Heart left ventricle (tissue), 13 donors: ENCODE measurements around the gene FBH1.

Experiments
- POLR2A ChIP-seq, 2 donors: fragments of 450-650 bp; IDR thresholded peaks; one replicate each; pipeline ENCODE4 v1.6.1; 2017; ENCODE audit warnings: antibody characterized with exemption in 2 of 2, mild to moderate bottlenecking in 2 of 2, moderate library complexity in 2 of 2
- TF ChIP-seq, protein P1 (sequence below), 12 donors: fragments of 200-600 bp; sonication (generic) in 4 of 12; IDR thresholded peaks; one replicate each; pipeline versions ENCODE4 v1.5.0 to v1.8.0; 2018 to 2022; ENCODE audit warnings: antibody characterized with exemption in 12 of 12, mild to moderate bottlenecking in 5 of 12
- donor health status: ischemic (EF 13 %, LVEDD 7.1; RV severe dilation, severe dysfunction).
- donor health status: DM: no; HTN: yes; CAD: no.
- donor health status: DM: no; HTN: no; CAD: no.
- donor health status: ischemic (EF 25% LVEDD 6.9; RV normal size, moderate dysfunction).
- donor health status: ischemic (EF 25% LVEDD 5.7; RV mildly dilated, moderate dysfunction).
- donor health status: ischemic (EF 35%, LVEDD 5.7; RV mildly dilated, moderate dysfunction).
- donor health status: nonischemic (EF 11% LVEDD 7.7; RV severe dilation, severe dysfunction).
- donor health status: DM: yes; HTN: yes; CAD: no.
- donor health status: PGD.
- donor health status: ischemic (EF 29% LVEDD 5.4; RV normal size, mild dysfunction).
- donor health status: nonischemic (EF 23%, LVEDD 6.1; RV moderate dilation, normal function).

DNA sequence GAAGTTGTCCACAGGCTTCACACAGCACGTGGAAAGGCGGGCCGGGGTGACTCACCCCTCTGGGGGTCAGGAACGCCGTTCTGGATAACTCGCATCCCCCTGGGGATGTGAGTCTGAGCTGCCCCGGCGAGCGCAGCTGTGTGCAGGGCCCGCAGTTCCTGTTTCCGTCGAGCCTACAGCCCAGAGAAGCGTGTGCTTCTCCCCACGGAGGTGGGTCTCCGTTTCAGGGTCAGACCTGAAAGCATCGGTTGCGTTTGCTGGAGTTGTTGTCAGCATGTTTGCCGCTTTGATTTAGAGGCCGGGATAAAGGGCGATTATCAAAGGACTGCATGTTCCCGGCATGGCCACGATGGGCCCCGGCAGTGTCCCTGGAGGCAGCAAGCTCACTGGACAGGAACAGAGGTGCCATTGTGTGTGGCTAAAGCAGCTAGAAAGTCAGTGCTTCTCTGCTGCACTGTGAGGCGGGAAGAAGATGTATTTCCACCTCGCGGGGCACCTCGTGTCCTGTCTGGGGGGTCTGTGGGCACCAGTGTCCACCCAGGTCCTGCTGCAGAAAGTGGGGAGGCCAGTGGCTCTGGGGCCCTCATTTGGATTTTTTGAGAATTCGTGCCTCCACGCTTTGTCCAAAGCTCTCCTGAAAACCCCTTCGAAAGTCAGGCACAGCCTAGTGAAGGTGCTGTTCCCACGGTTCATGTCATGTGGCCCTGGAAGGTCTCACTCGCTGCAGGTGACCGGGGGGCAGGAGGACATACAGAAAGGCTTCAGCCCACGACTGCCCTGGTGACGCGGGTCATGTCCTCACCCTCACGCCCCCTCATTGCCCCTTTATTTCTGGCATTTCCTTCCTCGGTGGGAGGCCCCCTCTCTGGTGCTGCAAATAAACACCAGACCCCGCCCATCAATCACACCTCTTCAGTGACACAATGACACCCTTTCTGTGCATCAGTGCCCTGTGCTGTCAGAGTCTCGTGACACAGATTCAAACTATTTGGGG, 49.4 kb upstream of the FBH1 start:
- TF ChIP-seq, protein P1, sequence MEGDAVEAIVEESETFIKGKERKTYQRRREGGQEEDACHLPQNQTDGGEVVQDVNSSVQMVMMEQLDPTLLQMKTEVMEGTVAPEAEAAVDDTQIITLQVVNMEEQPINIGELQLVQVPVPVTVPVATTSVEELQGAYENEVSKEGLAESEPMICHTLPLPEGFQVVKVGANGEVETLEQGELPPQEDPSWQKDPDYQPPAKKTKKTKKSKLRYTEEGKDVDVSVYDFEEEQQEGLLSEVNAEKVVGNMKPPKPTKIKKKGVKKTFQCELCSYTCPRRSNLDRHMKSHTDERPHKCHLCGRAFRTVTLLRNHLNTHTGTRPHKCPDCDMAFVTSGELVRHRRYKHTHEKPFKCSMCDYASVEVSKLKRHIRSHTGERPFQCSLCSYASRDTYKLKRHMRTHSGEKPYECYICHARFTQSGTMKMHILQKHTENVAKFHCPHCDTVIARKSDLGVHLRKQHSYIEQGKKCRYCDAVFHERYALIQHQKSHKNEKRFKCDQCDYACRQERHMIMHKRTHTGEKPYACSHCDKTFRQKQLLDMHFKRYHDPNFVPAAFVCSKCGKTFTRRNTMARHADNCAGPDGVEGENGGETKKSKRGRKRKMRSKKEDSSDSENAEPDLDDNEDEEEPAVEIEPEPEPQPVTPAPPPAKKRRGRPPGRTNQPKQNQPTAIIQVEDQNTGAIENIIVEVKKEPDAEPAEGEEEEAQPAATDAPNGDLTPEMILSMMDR (IDR thresholded peaks at IDR 0.05) = no peak
- TF ChIP-seq POLR2A (IDR thresholded peaks at IDR 0.05) = no peak
